HEK293 (cell line): ENCODE results near the gene AMZ2.
A peak's percentile ranks its signal among the peaks of the same experiment; 100 is the strongest.

ENCODE experiments used
- CTCF ChIA-PET: fragments of 350-600 bp; formaldehyde crosslinking; extraction: SDS; loops from one replicate; lab custom pipeline; 2021; ENCODE audit warnings: antibody characterized with exemption; lab: Yijun Ruan, JAX
- POLR2A ChIA-PET: fragments of 300-600 bp; formaldehyde crosslinking; extraction: SDS; loops from one replicate; lab custom pipeline; 2020; ENCODE audit warnings: antibody characterized with exemption, inconsistent platforms; lab: Yijun Ruan, JAX
- H3K27ac ChIP-seq: fragments of 200-500 bp; sonication (Bioruptor generic); 2 replicates; pipeline ENCODE4 v1.5.1; 2014; ENCODE audit warnings: low read depth, low read length, control low read depth, inconsistent platforms; ENCODE audit errors: extremely low read depth
- H3K36me3 ChIP-seq, 2 experiments: fragments of 200-500 bp in 1 of 2; sonication (Bioruptor generic) in 1 of 2; 1 replicate in 1 of 2; 2 replicates in 1 of 2; pipeline ENCODE4 v1.5.1; 2014 to 2017; ENCODE audit warnings: inconsistent platforms in 2 of 2, low read length in 2 of 2; ENCODE audit not compliant: control insufficient read depth in 2 of 2, insufficient read depth in 1 of 2
- H3K4me1 ChIP-seq: fragments of 200-500 bp; sonication (Bioruptor generic); 2 replicates; pipeline ENCODE4 v1.5.1; 2014; ENCODE audit warnings: mild to moderate bottlenecking, low read length, inconsistent platforms; ENCODE audit not compliant: control insufficient read depth, insufficient read depth
- H3K4me3 ChIP-seq: 2 replicates; pipeline ENCODE4 v1.5.1; 2011; ENCODE audit warnings: low read depth, mild to moderate bottlenecking, control low read depth, low read length, moderate library complexity
- H3K9me3 ChIP-seq: fragments of 200-500 bp; sonication (Bioruptor generic); 2 replicates; pipeline ENCODE4 v1.5.1; 2014; ENCODE audit warnings: low read depth, low read length, inconsistent platforms; ENCODE audit not compliant: control insufficient read depth, insufficient read depth
- BCL11A ChIP-seq: fragments of 450-650 bp; formaldehyde crosslinking; IDR thresholded peaks from 2 replicates; pipeline ENCODE4 v1.5.1; 2016; ENCODE audit warnings: low read depth, missing biosample characterization, missing genetic modification characterization
- FEZF1 ChIP-seq: fragments of 450-650 bp; formaldehyde crosslinking; IDR thresholded peaks from 2 replicates; pipeline ENCODE4 v1.5.1; 2016; ENCODE audit warnings: missing biosample characterization, missing genetic modification characterization
- GLIS1 ChIP-seq: fragments of 450-650 bp; formaldehyde crosslinking; IDR thresholded peaks from 2 replicates; pipeline ENCODE4 v1.5.1; 2016; ENCODE audit warnings: missing biosample characterization, missing genetic modification characterization
- HOXA7 ChIP-seq: sonication (generic); formaldehyde crosslinking; IDR thresholded peaks from 2 replicates; pipeline ENCODE4 v1.8.1; 2022; ENCODE audit warnings: missing genetic modification reagents, borderline replicate concordance
- HOXD13 ChIP-seq: sonication (generic); formaldehyde crosslinking; IDR thresholded peaks from 2 replicates; pipeline ENCODE4 v1.8.0; 2022; ENCODE audit warnings: missing genetic modification reagents, borderline replicate concordance
- IKZF3 ChIP-seq: fragments of 450-650 bp; IDR thresholded peaks from 2 replicates; pipeline ENCODE4 v1.5.0; 2018; ENCODE audit warnings: missing biosample characterization, mild to moderate bottlenecking, missing genetic modification characterization, moderate library complexity
- MZF1 ChIP-seq: fragments of 450-650 bp; formaldehyde crosslinking; IDR thresholded peaks from 2 replicates; pipeline ENCODE4 v1.5.1; 2017; ENCODE audit warnings: missing biosample characterization, missing genetic modification characterization, borderline replicate concordance
- OVOL3 ChIP-seq: fragments of 450-650 bp; formaldehyde crosslinking; IDR thresholded peaks from 2 replicates; pipeline ENCODE4 v1.5.1; 2016; ENCODE audit warnings: missing biosample characterization, missing genetic modification characterization
- TCF7L2 ChIP-seq: IDR thresholded peaks from 2 replicates; pipeline ENCODE4 v1.6.1; 2011; ENCODE audit warnings: low read depth, mild to moderate bottlenecking, inconsistent platforms, low read length, moderate library complexity, borderline replicate concordance
- TRIM28 ChIP-seq: IDR thresholded peaks from 2 replicates; pipeline ENCODE4 v1.6.1; 2011; ENCODE audit warnings: low read length, control low read depth, borderline replicate concordance
- ZBTB11 ChIP-seq: fragments of 450-650 bp; formaldehyde crosslinking; conservative IDR thresholded peaks from 2 replicates; pipeline ENCODE4 v1.5.1; 2016; ENCODE audit warnings: low read depth, missing biosample characterization, missing genetic modification characterization
- ZBTB26 ChIP-seq: fragments of 450-650 bp; formaldehyde crosslinking; optimal IDR thresholded peaks from 2 replicates; pipeline ENCODE3; 2016; ENCODE audit warnings: missing biosample characterization, mild to moderate bottlenecking, missing genetic modification characterization
- ZBTB49 ChIP-seq: fragments of 450-650 bp; formaldehyde crosslinking; IDR thresholded peaks from 2 replicates; pipeline ENCODE4 v1.5.1; 2016; ENCODE audit warnings: missing biosample characterization, missing genetic modification characterization, low read depth
- ZNF140 ChIP-seq: fragments of 450-650 bp; formaldehyde crosslinking; IDR thresholded peaks from 2 replicates; pipeline ENCODE4 v1.5.1; 2016; ENCODE audit warnings: missing biosample characterization, missing genetic modification characterization
- ZNF169 ChIP-seq: fragments of 450-650 bp; formaldehyde crosslinking; IDR thresholded peaks from 2 replicates; pipeline ENCODE4 v1.5.1; 2016; ENCODE audit warnings: missing biosample characterization, missing genetic modification characterization
- ZNF302 ChIP-seq: fragments of 450-650 bp; formaldehyde crosslinking; IDR thresholded peaks from 2 replicates; pipeline ENCODE4 v1.5.1; 2016; ENCODE audit warnings: missing biosample characterization, missing genetic modification characterization, low read depth
- ZNF341 ChIP-seq: fragments of 450-650 bp; formaldehyde crosslinking; IDR thresholded peaks from 2 replicates; pipeline ENCODE4; 2016; ENCODE audit warnings: low read depth, missing biosample characterization, missing genetic modification characterization
- ZNF350 ChIP-seq: fragments of 450-650 bp; formaldehyde crosslinking; IDR thresholded peaks from 2 replicates; pipeline ENCODE4 v1.5.0; 2017; ENCODE audit warnings: missing biosample characterization, mild to moderate bottlenecking, missing genetic modification characterization
- ZNF366 ChIP-seq: fragments of 450-650 bp; formaldehyde crosslinking; conservative IDR thresholded peaks from 2 replicates; pipeline ENCODE4 v1.5.1; 2016; ENCODE audit warnings: missing biosample characterization, missing genetic modification characterization
- ZNF404 ChIP-seq: fragments of 450-650 bp; formaldehyde crosslinking; IDR thresholded peaks from 2 replicates; pipeline ENCODE4 v1.5.1; 2017; ENCODE audit warnings: missing biosample characterization, missing genetic modification characterization
- ZNF513 ChIP-seq: fragments of 450-650 bp; IDR thresholded peaks from 2 replicates; pipeline ENCODE4 v1.5.1; 2018; ENCODE audit warnings: missing biosample characterization, missing genetic modification characterization
- ZNF529 ChIP-seq: fragments of 450-650 bp; formaldehyde crosslinking; IDR thresholded peaks from 2 replicates; pipeline ENCODE4 v1.5.1; 2017; ENCODE audit warnings: missing genetic modification characterization, missing biosample characterization; ENCODE audit not compliant: insufficient replicate concordance
- ZNF610 ChIP-seq: fragments of 450-650 bp; formaldehyde crosslinking; IDR thresholded peaks from 2 replicates; pipeline ENCODE4 v1.5.1; 2016; ENCODE audit warnings: missing biosample characterization, missing genetic modification characterization, borderline replicate concordance
- ZNF692 ChIP-seq: fragments of 450-650 bp; formaldehyde crosslinking; IDR thresholded peaks from 2 replicates; pipeline ENCODE4 v1.5.1; 2016; ENCODE audit warnings: missing biosample characterization, missing genetic modification characterization

AMZ2 gene

GRCh38 chr17:68204736-68205135 lies 43.1 kb upstream of the AMZ2 start (continued):
- no peak for TF ChIP-seq ZNF513 (tag by site-specific recombination)

- ChIA-PET POLR2A (interaction anchor here (0.6 to 3.1 kb wide), 4 partner anchors 42 to 1019 kb away, joined by 4 to 19 read pairs (median 8); partner anchors contain the start of genes AMZ2, KPNA2 and WIPI1), CTCF (interaction anchor here (0.6 to 7.8 kb wide), 14 partner anchors 9 to 831 kb away, joined by 3 to 101 read pairs (median 3); no protein-coding TSS in a partner anchor)
- Histone ChIP-seq H3K4me3 (peak overlapping the region; percentile 90), H3K27ac (peak overlapping the region; percentile 79; the same call in 1 of the 2 replicates), H3K4me1 (peaks cover 5% of the 10 kb centered on the region; the same call in 1 of the 2 replicates), H3K36me3 (peaks cover 6 to 14% of the 10 kb centered on the region in 2 experiments), H3K9me3 (no peaks in the 10 kb centered on the region)
- TF ChIP-seq ZBTB26 (tag by site-specific recombination), result peak; percentile 95
- TF ChIP-seq ZNF404 (tag by site-specific recombination), result no peak
- TF ChIP-seq TCF7L2, result peak; percentile 52; the same call in 1 of the 2 replicates
- TF ChIP-seq ZNF341 (tag by site-specific recombination), result peak; percentile 19; the same call in 1 of the 2 replicates
- TF ChIP-seq HOXD13 (CRISPR knock-in tag), result no peak
- TF ChIP-seq IKZF3 (tag by site-specific recombination), result peak; percentile 78
- no peak for TF ChIP-seq ZNF302 (tag by site-specific recombination)
- peak; percentile 70; the same call in 1 of the 2 replicates for TF ChIP-seq ZNF610
- no peak for TF ChIP-seq TRIM28
- TF ChIP-seq MZF1 (tag by site-specific recombination), result no peak
- peak; percentile 60 for TF ChIP-seq ZNF366 (tag by site-specific recombination)
- TF ChIP-seq ZBTB11, result no peak
- TF ChIP-seq ZNF350 (tag by site-specific recombination), result no peak
- peak; percentile 94 for TF ChIP-seq ZNF692 (tag by site-specific recombination)
- TF ChIP-seq OVOL3 (tag by site-specific recombination), result no peak
- TF ChIP-seq ZNF529 (tag by site-specific recombination), result no peak
- TF ChIP-seq BCL11A (tag by site-specific recombination), result no peak
- no peak for TF ChIP-seq ZBTB49 (tag by site-specific recombination)
- TF ChIP-seq HOXA7 (CRISPR knock-in tag), result no peak
- TF ChIP-seq ZNF140 (tag by site-specific recombination), result no peak
- no peak for TF ChIP-seq ZNF169
- TF ChIP-seq FEZF1, result no peak
- TF ChIP-seq GLIS1, result peak; percentile 94
These were observed 42.5 kb upstream of the AMZ2 start for GRCh38 chr17:68205251-68205807.
